Kidney glomerular epithelial cell (primary cell): ENCODE data around the gene LUC7L.
"Not testable (repeated sequence)": the region's sequence is repeated elsewhere in the genome, so short reads cannot be mapped to it uniquely, and the experiment has no call there.

Experiments used
- DNase-seq: peaks from one replicate; lab custom pipeline; 2025; lab: John Stamatoyannopoulos, UW

LUC7L gene

DNA sequence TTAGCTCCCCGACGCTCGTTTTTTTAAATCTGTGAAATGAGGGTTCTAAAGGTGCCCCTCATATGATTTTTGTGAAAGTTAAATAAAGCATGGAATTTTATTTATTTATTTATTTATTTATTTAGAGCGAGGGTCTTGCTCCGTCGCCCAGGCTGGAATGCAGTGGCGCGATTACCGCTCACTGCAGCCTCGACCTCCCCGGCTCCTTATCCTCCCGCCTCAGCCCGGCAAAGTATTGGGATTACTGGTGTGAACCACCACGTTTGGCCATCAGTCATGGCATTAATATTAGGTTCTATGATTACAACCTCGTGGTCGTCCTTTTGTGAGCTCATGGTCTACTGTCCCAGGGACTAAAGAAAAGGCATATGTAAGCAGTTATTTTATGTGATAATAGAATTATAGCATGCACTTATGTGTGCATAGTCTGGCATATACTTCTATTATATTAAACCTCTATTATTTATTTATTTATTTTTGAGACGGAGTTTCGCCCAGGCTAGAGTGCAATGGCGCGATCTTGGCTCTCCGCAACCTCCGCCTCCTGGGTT, 557 bp upstream of the LUC7L start:
- no peak for DNase-seq

DNA sequence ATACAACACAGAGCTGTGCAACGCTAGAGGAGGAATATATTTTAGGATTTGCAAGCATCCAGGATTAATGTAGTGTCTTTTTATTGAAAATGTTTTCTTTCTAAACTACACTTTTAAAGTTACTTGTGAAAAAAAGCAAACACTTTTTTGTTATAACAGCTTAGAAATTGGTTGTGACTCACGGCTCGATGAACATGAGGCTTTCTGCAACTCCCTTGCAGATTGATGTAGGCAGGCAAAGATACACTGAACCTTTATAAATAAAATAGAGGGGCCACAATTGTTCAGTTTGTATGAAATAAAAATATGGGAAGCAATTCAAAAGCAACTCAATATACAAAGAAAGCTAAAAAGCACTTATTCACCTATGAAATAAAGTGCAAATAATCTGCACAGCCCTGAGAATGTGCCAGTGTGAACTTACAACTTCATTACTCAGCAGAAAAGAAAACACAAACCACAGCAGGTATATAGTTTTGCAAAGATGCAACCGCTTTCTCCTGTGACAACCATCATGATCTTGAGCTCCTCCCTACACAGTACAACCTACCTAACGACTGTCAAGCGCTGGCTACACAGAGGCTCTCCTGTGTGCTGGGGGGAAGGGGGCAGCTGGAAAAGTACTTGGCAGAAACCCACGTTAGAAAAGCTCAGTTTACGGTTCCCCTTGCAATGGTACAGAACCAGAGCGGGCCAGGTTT, 948 bp downstream of the LUC7L start:
- peak; percentile 33 for DNase-seq

GRCh38 chr16:220021-220420, 9.2 kb downstream of the LUC7L start:
- no peak for DNase-seq

DNA sequence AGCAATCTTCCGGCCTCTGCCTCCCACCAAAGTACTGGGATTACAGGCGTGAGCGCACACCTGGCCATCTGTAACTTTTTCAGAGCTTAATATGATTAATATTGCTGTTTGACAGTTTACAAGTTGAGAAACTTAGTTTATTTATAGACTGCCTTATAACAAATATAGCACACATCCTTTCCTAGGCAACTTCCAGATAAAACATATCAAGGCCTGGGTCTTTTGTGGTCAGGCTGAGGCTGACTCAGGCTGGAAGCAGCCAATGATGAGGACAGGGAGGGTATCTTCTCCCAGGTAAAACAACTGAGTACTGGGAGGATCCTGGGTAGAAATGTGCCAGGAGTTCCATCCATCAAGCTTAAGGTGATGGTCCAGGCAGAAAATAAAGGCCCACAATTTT, 16.2 kb downstream of the LUC7L start:
- peak; percentile 5 for DNase-seq

DNA sequence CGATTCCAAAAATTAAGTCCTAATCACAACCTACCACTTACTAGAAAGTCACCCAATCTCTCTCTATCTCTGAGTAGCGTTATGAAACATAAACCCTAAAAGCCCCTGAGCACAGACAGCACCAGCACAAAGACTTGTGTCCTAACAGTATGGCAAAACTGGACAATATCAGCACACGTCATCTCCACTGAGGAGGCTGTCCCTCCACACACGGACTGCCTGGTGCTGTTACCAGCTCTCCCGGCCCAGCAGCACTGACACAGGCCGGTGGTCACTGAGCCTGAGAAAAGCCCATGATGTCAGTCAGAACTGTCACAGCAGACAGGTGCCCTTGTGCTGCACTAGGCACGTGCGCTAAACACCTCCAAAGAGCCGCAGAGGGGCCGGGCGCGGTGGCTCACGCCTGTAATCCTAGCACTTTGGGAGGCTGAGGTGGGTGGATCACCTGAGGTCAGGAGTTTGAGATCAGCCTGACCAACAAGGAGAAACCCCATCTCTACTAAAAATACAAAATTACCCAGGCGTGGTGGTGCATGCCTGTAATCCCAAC, 17.5 kb downstream of the LUC7L start:
- not testable (repeated sequence) for DNase-seq

DNA sequence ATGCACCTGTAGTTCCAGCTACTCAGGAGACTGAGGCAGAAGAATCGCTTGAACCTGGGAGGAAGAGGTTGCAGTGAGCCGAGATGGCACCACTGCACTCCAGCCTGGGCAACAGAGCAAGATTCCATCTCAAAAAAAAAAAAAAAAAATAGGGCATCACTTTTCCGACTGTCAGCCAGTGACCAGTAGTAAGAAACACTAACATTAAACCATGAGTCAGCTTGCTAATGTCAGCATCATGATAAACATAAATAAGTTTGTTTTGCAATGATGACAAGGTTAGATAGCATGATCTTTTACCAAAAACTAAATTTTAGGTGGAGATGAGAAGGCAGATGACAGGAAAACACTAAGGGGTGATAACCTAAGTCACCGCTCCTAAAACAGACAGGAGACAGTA, 19.9 kb downstream of the LUC7L start:
- DNase-seq = not testable (repeated sequence)

- not testable (repeated sequence) for DNase-seq
Observed at GRCh38 chr16:204046-204445, 25.2 kb downstream of the LUC7L start.

GRCh38 chr16:203246-203645, 26.0 kb downstream of the LUC7L start:
- no peak for DNase-seq

GRCh38 chr16:200388-200787, 28.9 kb downstream of the LUC7L start:
- DNase-seq = peak; percentile 16

DNA sequence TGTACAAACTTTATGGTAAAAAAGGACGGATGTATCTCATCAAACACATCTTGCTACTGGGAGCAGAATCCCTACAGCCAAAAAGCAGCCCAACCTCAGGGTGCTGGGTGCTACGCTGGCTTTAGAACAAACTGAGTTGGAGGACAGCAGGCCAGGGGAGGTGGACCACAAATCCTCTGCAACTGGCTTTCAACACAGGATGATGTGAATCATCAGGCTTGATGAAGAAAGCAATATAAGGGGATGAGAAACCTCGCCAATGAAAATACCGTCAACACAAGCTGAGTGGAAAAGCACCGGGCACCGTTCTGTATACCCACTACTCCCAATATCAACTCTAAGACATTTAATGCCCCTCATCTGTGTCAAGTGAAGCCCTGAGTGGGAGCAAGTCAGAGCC, 34.7 kb downstream of the LUC7L start:
- no peak for DNase-seq

GRCh38 chr16:193441-193840, 35.8 kb downstream of the LUC7L start:
- no peak for DNase-seq

DNA sequence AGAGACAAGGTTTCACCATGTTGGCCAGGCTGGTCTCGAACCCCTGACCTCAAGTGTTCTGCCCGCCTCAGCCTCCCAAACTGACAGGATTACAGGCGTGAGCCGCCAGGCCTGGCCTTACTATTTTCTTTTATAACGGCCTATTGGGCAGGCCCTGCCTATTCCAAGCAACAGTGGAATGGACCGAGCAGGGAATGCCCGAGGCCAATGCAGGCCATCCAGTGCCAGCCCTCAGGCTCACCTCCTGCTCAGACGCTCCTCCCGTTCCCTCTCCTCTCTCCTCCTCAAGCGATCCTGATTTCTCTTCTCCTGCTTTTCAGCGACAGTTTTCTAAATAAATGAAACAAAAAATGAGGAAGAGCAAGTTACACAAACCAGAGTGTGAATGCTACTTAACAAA, 36.6 kb downstream of the LUC7L start:
- no peak for DNase-seq

- no peak for DNase-seq
Observed at GRCh38 chr16:191831-192230, 37.4 kb downstream of the LUC7L start.

GRCh38 chr16:189604-190186, 39.6 kb downstream of the LUC7L start:
- DNase-seq = no peak

GRCh38 chr16:188674-189073, 40.6 kb downstream of the LUC7L start:
- DNase-seq = no peak

DNA sequence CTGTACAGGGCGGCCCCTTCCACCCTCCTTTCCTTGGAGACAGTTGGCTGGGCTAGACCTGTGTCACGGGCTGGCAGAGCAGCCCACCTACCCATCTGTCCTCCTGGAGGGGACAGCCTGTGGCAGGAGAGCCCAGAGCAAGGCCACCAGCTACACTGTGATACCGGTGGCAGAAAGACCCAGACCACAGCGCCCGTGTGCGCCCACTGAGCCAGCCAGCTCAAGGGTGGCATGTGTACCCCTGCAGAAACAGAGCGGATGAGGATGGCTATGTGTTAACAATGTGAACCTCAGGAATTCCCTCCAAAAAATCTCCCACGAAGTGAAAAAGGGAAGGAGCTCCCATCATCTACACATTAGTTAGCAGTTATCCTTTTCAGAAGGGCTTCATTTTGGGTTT, 41.9 kb downstream of the LUC7L start:
- DNase-seq = no peak

- no peak for DNase-seq
Observed at GRCh38 chr16:185691-186090, 43.6 kb downstream of the LUC7L start.

DNA sequence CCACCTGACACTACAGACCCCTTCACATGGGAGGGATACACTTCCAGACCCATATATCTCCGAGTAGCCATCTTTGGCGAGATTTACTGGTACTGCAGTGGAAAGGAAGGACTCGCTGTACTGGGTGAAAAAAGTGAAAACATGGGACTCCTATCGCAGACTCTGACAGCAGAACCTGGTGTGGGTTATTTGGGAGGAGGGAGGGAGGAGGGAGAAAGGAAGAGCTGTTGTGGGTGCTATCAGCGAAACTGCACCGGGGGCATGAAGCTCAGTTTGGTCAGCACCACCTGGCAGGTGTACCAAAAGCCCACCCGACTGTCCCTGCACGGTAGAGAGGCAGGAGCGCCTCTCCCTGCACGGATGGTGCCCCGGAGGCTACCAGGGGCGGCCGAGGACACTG, 44.0 kb downstream of the LUC7L start:
- no peak for DNase-seq

DNA sequence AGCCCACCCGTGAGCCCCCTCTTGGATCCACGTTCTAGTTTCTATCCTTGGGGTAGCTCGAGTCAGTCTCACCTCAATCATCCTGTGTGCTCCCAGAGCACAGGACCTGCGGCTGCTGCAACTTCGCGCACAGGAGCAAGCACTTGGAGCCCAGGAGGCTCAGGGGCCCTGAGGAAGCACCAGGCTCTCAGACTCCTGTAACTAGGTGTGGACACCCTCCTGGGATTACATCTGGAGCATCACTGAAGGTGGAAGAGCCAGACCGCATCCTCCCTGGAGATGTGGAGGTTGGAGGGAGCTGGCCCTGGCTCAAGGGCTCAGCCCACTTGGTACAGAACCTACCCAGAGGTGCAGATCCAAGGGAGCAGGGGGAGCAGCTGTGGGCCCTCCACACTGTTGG, 46.2 kb downstream of the LUC7L start:
- DNase-seq = no peak

DNA sequence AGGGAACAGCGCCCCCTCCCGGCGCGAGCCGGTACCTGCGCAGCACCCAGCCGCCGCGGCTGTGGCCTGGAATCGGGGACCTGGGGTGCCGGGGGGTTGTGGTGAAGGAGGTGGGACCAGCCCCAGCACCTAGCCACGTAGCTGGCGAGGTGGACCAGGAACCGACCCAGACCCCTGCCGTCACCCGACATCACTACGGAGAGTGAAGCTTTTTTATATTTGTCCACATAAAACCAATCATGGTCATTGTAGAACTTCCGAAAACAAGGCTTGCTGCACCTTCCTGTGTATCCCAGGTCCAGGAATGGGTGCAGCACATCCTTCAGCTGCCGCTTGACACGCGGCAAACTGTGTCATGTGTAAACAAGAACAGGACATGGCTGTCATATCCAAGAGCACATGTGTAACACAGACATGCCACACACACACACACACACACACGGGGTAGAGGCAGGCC, 47.7 kb downstream of the LUC7L start:
- no peak for DNase-seq

GRCh38 chr16:180681-181564, 48.3 kb downstream of the LUC7L start:
- peak; percentile 48 for DNase-seq

DNA sequence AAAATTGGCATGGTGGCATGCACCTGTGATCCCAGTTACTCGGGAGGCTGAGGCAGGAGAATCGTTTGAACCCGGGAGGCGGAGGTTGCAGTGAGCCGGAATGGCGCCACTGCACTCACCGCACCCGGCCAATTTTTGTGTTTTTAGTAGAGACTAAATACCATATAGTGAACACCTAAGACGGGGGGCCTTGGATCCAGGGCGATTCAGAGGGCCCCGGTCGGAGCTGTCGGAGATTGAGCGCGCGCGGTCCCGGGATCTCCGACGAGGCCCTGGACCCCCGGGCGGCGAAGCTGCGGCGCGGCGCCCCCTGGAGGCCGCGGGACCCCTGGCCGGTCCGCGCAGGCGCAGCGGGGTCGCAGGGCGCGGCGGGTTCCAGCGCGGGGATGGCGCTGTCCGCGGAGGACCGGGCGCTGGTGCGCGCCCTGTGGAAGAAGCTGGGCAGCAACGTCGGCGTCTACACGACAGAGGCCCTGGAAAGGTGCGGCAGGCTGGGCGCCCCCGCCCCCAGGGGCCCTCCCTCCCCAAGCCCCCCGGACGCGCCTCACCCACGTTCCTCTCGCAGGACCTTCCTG, 49.1 kb downstream of the LUC7L start, which contains the start of gene HBQ1:
Gene HBQ1 (plus strand): TSS at position 359 of the 575 bp plus-strand sequence. CDS start 28 bp downstream, at position 387.
- DNase-seq = no peak
